Small intestine (tissue), 7 donors: ENCODE results near the gene CRISPLD2. TPM values are rescaled to one million over a fixed set of nuclear protein-coding genes. Genes with fewer than 3 reads are reported as not detected.
A peak's percentile ranks its signal among the peaks of the same experiment; 100 is the strongest.

Experiments used
- DNase-seq, 2 donors: peaks; one replicate each; pipeline versions ENCODE4 v3.0.0 to v3.0.0-alpha.2; 2013
- FAIRE-seq: peaks from 2 replicates; lab custom pipeline; 2012; peaks lifted over from hg19 to GRCh38; lab: Jason Lieb, UNC
- H3K27ac ChIP-seq, 3 donors: one replicate each; pipeline ENCODE4 v1.5.1; 2013; ENCODE audit warnings: low read length in 2 of 3, mild to moderate bottlenecking in 2 of 3, control low read depth in 1 of 3, inconsistent platforms in 1 of 3, low read depth in 1 of 3, moderate library complexity in 1 of 3
- H3K27me3 ChIP-seq, 3 donors: one replicate each; pipeline ENCODE4 v1.6.1; 2013; ENCODE audit warnings: low read length in 3 of 3, inconsistent platforms in 1 of 3; ENCODE audit not compliant: control insufficient read depth in 3 of 3, insufficient read depth in 3 of 3
- H3K36me3 ChIP-seq, 3 donors: one replicate each; pipeline ENCODE4 v1.6.1; 2013; ENCODE audit warnings: low read length in 3 of 3, inconsistent platforms in 1 of 3, low read depth in 1 of 3, mild to moderate bottlenecking in 1 of 3, moderate library complexity in 1 of 3; ENCODE audit not compliant: control insufficient read depth in 3 of 3, insufficient read depth in 2 of 3
- H3K4me1 ChIP-seq, 3 donors: one replicate each; pipeline ENCODE4 v1.6.1; 2013; ENCODE audit warnings: low read length in 2 of 3, inconsistent platforms in 1 of 3, low read depth in 1 of 3, mild to moderate bottlenecking in 1 of 3, moderate library complexity in 1 of 3; ENCODE audit not compliant: control insufficient read depth in 3 of 3, insufficient read depth in 2 of 3
- H3K4me3 ChIP-seq, 3 donors: one replicate each; pipeline ENCODE4 v1.5.1; 2013; ENCODE audit warnings: low read length in 3 of 3, control low read depth in 1 of 3, inconsistent platforms in 1 of 3, low read depth in 1 of 3, mild to moderate bottlenecking in 1 of 3, moderate library complexity in 1 of 3
- H3K9me3 ChIP-seq, 2 donors: one replicate each; pipeline ENCODE4 v1.6.1; 2013; ENCODE audit warnings: low read depth in 1 of 2, low read length in 1 of 2; ENCODE audit not compliant: control insufficient read depth in 2 of 2, insufficient read depth in 1 of 2
- WGBS, 3 donors: extraction: QIAGEN DNeasy Blood & Tissue Kit; methylation state at CpG; one replicate each; pipeline ENCODE4 v1.1.7; 2013; 5-methylcytosine and 5-hydroxymethylcytosine counted together
- polyA plus RNA-seq, 4 donors: library from polyadenylated mRNA; stranded (reverse) in 3 of 4; unstranded in 1 of 4; fragments of 200-250 nt in 3 of 4; fragments of 120-200 nt in 1 of 4; gene quantifications; one replicate each; pipeline versions ENCODE4 v1.2.1 to v1.2.3, GENCODE V29; 2013
- donor health status: healthy with polysubstance abuse.
- donor health status: control.
- donor health status: control.
- donor health status: Bipolar disorder and iron deficiency.
- donor health status: healthy.

The CRISPLD2 gene
- polyA plus RNA-seq, 4 donors, result 0.89 to 31.4 (median 4.9) TPM

DNA sequence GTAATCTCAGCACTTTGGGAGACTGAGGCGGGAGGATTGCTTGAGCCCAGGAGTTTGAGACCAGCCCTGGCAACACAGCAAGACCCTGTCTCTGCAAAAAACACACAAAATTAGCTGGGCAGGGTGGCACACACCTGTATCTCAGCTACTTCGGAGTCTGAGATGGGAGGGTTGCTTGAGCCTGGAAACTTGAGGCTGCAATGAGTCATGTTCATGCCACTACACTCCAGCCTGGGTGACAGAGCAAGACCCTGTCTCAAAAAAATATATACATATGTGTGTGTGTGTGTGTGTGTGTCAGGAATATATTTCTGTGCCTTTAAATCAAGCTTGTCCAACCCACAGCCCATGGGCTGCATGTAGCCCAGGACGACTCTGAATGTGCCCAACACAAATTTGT lies 55.2 kb downstream of the CRISPLD2 start:
- Histone ChIP-seq H3K4me3 (no peak overlapping the region), H3K27ac (no peak overlapping the region), H3K36me3 (peaks cover 0 to 11% (median 0%) of the 10 kb centered on the region in 3 donors), H3K9me3 (no peaks in the 10 kb centered on the region), H3K4me1 (no peaks in the 10 kb centered on the region), H3K27me3 (no peaks in the 10 kb centered on the region)
- no peak for FAIRE-seq
- no peak for DNase-seq
- 82 to 96% (median 83%) methylated on average over 3 of the region's 3 CpGs for WGBS, 3 donors

DNA sequence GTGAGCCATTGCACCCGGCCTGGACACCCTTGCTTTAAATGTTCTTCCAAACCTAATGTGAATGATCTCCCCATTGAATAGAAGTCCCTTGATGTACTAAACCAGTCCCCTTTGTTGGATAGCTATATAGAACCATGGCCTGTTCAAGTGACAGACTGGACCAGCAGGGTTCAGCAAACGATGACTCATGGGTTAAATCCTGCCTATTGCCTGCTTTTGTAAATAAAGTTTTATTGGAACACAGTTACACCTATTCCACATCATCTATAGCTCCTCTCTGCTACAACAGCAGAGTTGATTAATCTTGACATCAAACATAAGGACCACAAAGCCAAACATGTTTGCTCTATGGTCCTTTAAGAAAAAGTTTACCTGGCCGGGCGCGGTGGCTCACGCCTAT lies 56.1 kb downstream of the CRISPLD2 start:
- no peak overlapping the region for H3K4me3 ChIP-seq
- peaks cover 0 to 11% (median 0%) of the 10 kb centered on the region in 3 donors for H3K36me3 ChIP-seq
- H3K27me3 ChIP-seq, result no peaks in the 10 kb centered on the region
- H3K9me3 ChIP-seq, result no peaks in the 10 kb centered on the region
- FAIRE-seq (no peak), DNase-seq (no peak)
- no peak overlapping the region for H3K27ac ChIP-seq
- no peaks in the 10 kb centered on the region for H3K4me1 ChIP-seq
- WGBS, 3 donors, result 89 to 92% (median 89%) methylated on average over 6 of the region's 6 CpGs

GRCh38 chr16:84876873-84877606 lies 57.3 kb downstream of the CRISPLD2 start:
- FAIRE-seq (no peak), DNase-seq (peak in 1 of 2 donors; percentile 19)
- H3K27me3 ChIP-seq, result no peaks in the 10 kb centered on the region
- no peaks in the 10 kb centered on the region for H3K4me1 ChIP-seq
- no peak overlapping the region for H3K27ac ChIP-seq
- no peaks in the 10 kb centered on the region for H3K9me3 ChIP-seq
- 67 to 72% (median 72%) methylated on average over 13 of the region's 13 CpGs for WGBS, 3 donors
- peaks cover 0 to 16% (median 0%) of the 10 kb centered on the region in 3 donors for H3K36me3 ChIP-seq
- H3K4me3 ChIP-seq, result no peak overlapping the region

DNA sequence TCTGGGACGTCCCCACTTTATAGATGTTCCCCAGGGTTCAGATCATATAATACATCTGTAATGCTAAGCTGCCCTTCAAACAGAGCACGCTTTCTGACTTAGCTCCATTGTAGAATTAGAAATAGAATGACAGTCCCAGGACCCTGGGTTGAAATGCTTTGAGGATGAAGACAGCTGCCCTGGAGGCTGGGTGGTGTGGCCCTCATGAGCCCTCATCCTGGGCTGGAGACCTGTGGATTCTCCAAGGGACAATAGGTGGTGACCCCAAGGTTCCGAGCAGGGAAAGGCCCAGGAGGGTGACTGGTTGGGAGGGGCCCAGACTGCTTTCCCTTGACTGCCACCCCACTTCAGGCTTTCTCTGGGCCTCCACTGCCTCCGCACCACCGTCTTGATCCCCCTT lies 59.0 kb downstream of the CRISPLD2 start:
- H3K27ac ChIP-seq, result no peak overlapping the region
- H3K9me3 ChIP-seq, result no peaks in the 10 kb centered on the region
- H3K4me3 ChIP-seq, result no peak overlapping the region
- FAIRE-seq (no peak), DNase-seq (no peak)
- no peaks in the 10 kb centered on the region for H3K4me1 ChIP-seq
- no peaks in the 10 kb centered on the region for H3K27me3 ChIP-seq
- whole genome bisulfite sequencing, 3 donors, result 94 to 96% (median 94%) methylated on average over 5 of the region's 5 CpGs
- peaks cover 0 to 15% (median 2%) of the 10 kb centered on the region in 3 donors for H3K36me3 ChIP-seq

DNA sequence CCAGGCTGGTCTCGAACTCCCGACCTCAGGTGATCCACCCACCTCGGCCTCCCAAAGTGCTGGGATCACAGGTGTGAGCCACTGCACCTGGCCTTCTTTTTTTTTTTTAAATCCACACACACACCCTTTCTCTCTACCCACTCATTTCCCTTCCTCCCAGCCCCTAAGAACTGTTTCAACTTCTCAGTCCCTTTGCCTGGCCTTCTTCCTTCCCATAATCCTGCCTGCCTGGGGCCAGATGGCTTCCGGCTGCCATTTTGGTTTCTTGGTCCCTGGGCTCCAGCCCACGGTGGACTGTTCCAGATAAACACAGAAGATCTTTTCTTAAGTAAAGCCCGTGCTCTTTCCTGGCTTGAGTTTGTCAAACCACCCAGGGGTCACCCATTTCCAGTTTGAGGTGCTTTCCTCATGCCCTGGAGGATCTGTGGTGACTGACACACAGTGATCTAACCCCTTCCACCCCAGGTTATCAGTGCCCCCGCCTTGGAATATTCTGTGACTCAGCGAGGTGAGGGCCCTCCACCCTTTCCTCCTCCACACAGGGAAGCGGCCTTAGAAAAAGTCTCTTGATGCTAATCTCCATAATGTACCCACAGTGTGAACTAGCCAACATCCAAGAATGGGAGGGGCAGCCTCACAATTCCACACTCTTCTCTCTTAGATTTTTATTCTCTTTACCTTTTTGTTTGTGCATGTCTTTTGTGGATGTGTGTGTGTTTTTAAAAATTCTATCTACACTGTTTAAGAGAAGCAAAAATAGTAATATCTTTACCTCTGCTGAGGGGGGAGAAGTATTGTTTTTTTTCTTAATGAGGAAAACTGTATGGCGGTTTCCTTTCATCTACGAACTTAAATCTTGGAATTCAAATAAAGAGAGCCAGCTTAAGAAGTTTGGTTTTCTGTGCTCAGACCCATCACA lies 60.0 kb downstream of the CRISPLD2 start:
- FAIRE-seq, result no peak
- Histone ChIP-seq H3K4me1 (no peaks in the 10 kb centered on the region), H3K4me3 (no peak overlapping the region), H3K36me3 (peaks cover 0 to 15% (median 2%) of the 10 kb centered on the region in 3 donors), H3K27ac (peak overlapping the region in 1 of 3 donors; percentile 17), H3K9me3 (no peaks in the 10 kb centered on the region), H3K27me3 (peaks cover 0 to 4% (median 0%) of the 10 kb centered on the region in 3 donors)
- peak in 1 of 2 donors; percentile 51 for DNase-seq
- WGBS, 3 donors, result 69 to 75% (median 74%) methylated on average over 11 of the region's 11 CpGs

DNA sequence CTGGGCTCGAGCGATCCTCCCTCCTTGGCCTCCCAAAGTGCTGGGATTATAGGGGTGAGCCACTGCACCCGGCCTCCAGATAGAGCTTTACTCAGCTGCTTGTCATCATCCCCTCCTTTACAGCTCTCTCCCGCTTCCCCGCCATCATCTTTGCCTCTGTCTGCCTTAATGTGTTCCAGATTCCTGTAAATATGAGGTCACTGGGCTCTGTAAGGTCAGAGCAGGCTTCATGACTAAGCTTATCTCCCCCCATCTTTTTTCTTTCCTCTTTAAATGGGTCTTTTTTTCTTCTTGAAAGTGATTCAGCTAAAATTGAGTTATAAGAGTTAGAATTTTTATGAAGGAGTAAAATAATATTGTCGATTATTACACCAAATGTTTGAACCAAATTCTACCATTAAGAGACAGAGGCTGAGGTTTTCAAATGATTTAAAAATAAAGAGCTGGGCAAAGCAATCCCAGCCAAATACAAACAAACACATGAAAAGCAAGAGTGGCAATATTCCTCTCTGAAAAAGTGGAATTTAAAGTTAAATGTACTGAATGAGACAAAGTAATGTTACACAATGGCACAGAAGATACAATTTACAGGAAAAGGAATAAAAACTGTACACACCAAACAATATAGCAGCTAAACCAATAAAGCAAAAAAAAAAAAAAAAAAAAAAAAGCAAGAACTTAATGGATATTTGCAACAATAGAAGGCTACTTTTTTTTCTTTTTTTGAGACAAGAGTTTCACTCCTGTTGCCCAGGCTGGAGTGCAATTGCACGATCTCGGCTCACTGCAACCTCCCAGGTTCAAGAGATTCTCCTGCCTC lies 62.1 kb downstream of the CRISPLD2 start:
- Histone ChIP-seq H3K36me3 (peaks cover 0 to 17% (median 2%) of the 10 kb centered on the region in 3 donors), H3K4me1 (no peaks in the 10 kb centered on the region)

GRCh38 chr16:84883301-84883700 lies 63.5 kb downstream of the CRISPLD2 start:
- Histone ChIP-seq H3K27ac (no peak overlapping the region), H3K27me3 (peaks cover 0 to 4% (median 0%) of the 10 kb centered on the region in 3 donors), H3K9me3 (no peaks in the 10 kb centered on the region), H3K4me1 (no peaks in the 10 kb centered on the region), H3K4me3 (no peak overlapping the region), H3K36me3 (peaks cover 0 to 17% (median 2%) of the 10 kb centered on the region in 3 donors)
- WGBS, 3 donors, result 83 to 95% (median 89%) methylated on average over 9 of the region's 9 CpGs
- DNase-seq (no peak), FAIRE-seq (no peak)

More for the DNA sequence above, 62.1 kb downstream of the CRISPLD2 start:
- WGBS, 3 donors, result 80 to 93% (median 83%) methylated on average over 8 of the region's 8 CpGs
- Histone ChIP-seq H3K27me3 (peaks cover 0 to 4% (median 0%) of the 10 kb centered on the region in 3 donors), H3K9me3 (no peaks in the 10 kb centered on the region), H3K4me3 (no peak overlapping the region), H3K27ac (no peak overlapping the region)
- no peak for FAIRE-seq
- DNase-seq, result no peak

DNA sequence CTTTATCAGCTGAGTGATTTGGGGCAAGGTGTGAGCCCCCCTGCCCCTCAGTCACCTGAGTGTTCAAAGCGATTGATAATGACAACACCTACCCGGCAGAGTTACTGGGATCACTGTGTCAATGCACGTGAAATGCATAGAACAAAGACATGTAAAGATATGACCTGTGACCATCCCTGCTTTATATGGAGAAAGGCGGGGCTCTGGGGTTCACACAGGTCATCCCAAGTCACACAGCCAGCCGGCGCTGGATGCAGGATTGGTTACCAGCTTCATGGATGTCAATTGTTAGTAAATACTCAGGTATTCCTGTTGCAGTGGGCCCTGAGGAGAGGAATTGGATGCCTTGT lies 64.4 kb downstream of the CRISPLD2 start:
- 56 to 67% (median 64%) methylated on average over 6 of the region's 6 CpGs for WGBS, 3 donors
- Histone ChIP-seq H3K36me3 (peaks cover 0 to 15% (median 2%) of the 10 kb centered on the region in 3 donors), H3K27ac (peak overlapping the region in 1 of 3 donors; percentile 50), H3K4me1 (no peaks in the 10 kb centered on the region), H3K4me3 (no peak overlapping the region), H3K27me3 (peaks cover 0 to 4% (median 0%) of the 10 kb centered on the region in 3 donors), H3K9me3 (no peaks in the 10 kb centered on the region)
- DNase-seq (peak in 1 of 2 donors; percentile 6), FAIRE-seq (no peak)
